ENCODE data around the gene CAMSAP2.
"Not testable (repeated sequence)": the region's sequence is repeated elsewhere in the genome, so short reads cannot be mapped to it uniquely, and the experiment has no call there.

Gene CAMSAP2

DNA sequence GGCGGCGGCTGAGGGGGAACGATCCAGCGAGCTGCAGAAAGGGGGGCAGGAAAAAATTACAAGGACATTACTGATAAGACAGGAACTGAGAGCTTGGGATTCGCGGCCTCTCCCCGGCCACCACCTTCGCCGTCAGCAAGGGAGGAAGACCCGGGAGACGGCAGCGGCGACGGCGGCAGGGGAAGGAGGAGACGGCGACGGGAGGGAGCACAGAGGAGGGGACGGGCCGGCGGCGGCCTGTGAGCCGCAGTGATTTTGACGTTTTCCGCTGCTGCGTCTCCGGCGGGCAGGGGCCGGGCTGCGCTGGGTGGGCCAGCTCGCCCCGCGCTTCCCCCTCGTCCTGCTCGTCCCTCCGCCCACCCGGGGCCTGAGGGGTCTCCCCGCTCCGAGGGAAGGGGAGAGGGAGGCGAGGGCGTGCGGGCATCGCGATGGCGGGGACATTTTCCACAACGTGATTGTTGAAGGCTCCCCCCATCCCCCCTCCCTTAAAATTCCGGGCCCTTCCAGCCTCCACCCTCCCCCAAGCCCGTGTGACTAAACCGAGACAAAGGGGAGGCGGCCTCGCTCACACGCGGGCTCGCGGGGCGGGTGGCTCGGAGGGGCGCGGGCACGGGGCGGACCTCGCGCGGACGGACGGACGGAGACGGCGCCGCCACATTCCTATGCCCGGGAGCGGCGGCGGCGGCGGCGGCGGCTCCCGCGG is 407 bp downstream of the CAMSAP2 start:
- peaks cover 3% of the 10 kb centered on the region for H3K4me1 ChIP-seq (ENCODE audit: control insufficient read depth, insufficient read depth, low read length)
- 0 to 1% methylated on average over 80 of the region's 80 CpGs for WGBS, 2 experiments
- no peaks in the 10 kb centered on the region for H3K9me3 ChIP-seq (ENCODE audit: control insufficient read depth, low read length)
- peak overlapping the region; percentile 93 for H3K4me3 ChIP-seq (ENCODE audit: insufficient read depth, low read depth, low read length)
- peak overlapping the region; percentile 97 for H3K27ac ChIP-seq (ENCODE audit: insufficient read depth, low read depth, low read length, poor library complexity, severe bottlenecking)
- H3K36me3 ChIP-seq (ENCODE audit: control insufficient read depth, insufficient read depth, low read length), result no peaks in the 10 kb centered on the region
- no peaks in the 10 kb centered on the region for H3K27me3 ChIP-seq (ENCODE audit: control insufficient read depth, insufficient read depth, low read length, poor library complexity, severe bottlenecking)

DNA sequence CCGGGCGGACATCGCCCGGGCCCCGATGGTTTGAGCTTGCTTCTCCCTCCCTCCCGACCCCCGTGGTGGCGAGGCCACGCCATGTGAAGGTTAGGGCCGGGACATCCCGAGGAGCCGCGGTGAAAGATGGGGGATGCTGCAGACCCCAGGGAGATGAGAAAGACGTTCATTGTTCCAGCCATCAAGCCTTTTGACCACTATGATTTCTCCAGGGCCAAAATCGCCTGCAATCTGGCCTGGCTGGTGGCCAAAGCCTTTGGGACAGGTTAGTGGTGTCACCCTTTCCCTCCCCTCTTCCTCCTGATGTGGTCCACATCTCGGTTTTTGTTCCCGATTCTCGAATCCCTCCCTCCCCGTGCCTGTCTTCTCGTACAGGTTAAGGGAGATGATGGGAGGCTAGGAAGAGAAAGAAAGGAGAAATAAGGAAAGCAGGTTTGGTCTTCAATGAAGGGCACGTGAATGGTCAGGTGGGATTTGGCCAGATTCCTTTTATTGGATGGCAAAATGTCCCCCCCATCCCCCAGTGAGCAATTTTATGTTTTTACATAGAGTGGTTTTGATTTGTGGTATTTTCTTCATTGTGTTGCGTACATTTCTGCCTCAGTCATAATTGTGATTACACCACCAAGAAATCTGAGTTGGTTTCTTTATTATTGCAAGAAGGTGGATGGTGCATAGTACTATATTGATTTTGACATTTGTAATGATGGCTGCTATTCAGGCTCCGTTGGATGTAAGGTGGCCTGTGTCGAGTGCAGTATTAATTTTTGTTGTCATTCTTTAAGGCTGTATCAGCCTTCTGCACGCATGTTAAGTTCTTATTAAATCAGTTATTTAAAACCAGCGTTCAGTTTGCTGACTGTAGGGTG is 1.2 kb downstream of the CAMSAP2 start:
- peaks cover 3% of the 10 kb centered on the region for H3K4me1 ChIP-seq (ENCODE audit: control insufficient read depth, insufficient read depth, low read length)
- 1 to 6% methylated on average over 21 to 26 of the region's 26 CpGs for WGBS, 2 experiments
- no peaks in the 10 kb centered on the region for H3K36me3 ChIP-seq (ENCODE audit: control insufficient read depth, insufficient read depth, low read length)
- peak overlapping the region; percentile 93 for H3K4me3 ChIP-seq (ENCODE audit: insufficient read depth, low read depth, low read length)
- H3K9me3 ChIP-seq (ENCODE audit: control insufficient read depth, low read length), result no peaks in the 10 kb centered on the region
- no peaks in the 10 kb centered on the region for H3K27me3 ChIP-seq (ENCODE audit: control insufficient read depth, insufficient read depth, low read length, poor library complexity, severe bottlenecking)
- H3K27ac ChIP-seq (ENCODE audit: insufficient read depth, low read depth, low read length, poor library complexity, severe bottlenecking), result peak overlapping the region; percentile 97

DNA sequence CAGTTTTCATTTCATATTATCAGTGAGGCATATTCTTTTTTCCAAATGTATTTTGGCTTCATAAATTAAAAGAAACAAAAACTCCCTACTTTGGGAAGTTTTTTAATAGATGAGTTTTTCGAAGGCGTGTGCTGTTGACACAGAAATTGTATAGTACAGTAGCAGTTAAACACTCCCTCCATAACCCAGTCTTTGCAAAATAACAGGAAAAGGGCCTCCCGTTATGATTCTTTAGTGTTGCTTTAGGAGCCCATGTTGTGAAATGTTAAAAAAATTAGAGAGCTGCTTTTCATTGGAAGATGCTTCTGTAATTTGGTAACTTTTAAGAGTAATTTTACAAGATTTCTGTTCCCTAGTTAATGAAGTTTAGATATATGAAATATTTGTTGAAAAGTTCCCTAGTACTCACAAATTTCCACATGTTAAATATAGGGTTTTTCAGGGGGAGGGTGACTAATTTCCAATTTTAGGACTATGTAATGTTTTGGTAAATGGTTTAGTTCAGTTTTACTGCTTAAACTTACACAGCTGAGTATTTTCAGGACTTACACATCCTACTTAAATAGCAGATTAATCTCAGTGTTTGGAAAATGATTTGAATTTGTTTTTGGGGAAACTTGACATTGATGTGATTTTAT is 2.0 kb downstream of the CAMSAP2 start:
- WGBS, 2 experiments, result 13 to 16% methylated on average over 1 of the region's 3 CpGs
- no peaks in the 10 kb centered on the region for H3K36me3 ChIP-seq (ENCODE audit: control insufficient read depth, insufficient read depth, low read length)
- no peak overlapping the region for H3K27ac ChIP-seq (ENCODE audit: insufficient read depth, low read depth, low read length, poor library complexity, severe bottlenecking)

DNA sequence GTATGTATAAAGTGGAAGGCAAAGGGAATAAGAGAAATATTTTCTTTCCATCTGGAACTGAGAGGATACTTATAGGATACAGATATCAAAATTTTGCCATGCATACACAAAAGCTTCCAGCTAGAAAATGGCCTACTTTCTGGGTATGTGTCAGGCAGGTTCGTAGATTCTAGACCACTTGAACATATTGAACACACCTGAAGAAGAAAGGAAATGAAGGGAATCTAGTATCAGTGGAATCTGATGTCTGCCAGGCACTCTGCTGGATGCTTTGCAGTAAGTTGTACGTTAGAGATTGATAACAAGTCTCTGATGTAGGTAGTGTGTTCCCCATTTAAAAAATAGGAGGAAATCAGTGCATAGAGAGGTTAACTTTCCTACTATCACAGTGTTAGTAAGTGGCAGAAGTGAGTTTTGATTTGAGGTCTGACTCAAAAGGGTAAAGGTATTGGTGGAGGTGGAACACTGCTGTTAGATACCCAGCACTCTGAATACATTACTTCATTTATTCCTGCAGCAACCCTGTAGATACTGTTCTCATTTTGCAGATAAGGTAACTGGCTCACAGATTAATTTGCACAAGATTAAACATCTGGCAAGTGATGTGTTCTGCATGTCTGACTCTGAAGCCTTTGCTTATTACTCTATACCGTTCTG is 3.0 kb downstream of the CAMSAP2 start:
- 61% methylated on average over 3 of the region's 3 CpGs for WGBS, 2 experiments
- Histone ChIP-seq H3K4me3 (ENCODE audit: insufficient read depth, low read depth, low read length) (peak overlapping the region; percentile 93), H3K27me3 (ENCODE audit: control insufficient read depth, insufficient read depth, low read length, poor library complexity, severe bottlenecking) (no peaks in the 10 kb centered on the region), H3K27ac (ENCODE audit: insufficient read depth, low read depth, low read length, poor library complexity, severe bottlenecking) (no peak overlapping the region), H3K9me3 (ENCODE audit: control insufficient read depth, low read length) (no peaks in the 10 kb centered on the region), H3K4me1 (ENCODE audit: control insufficient read depth, insufficient read depth, low read length) (peaks cover 3% of the 10 kb centered on the region), H3K36me3 (ENCODE audit: control insufficient read depth, insufficient read depth, low read length) (no peaks in the 10 kb centered on the region)

More for the DNA sequence above, 2.0 kb downstream of the CAMSAP2 start:
- Histone ChIP-seq H3K9me3 (ENCODE audit: control insufficient read depth, low read length) (no peaks in the 10 kb centered on the region), H3K4me1 (ENCODE audit: control insufficient read depth, insufficient read depth, low read length) (peaks cover 3% of the 10 kb centered on the region), H3K4me3 (ENCODE audit: insufficient read depth, low read depth, low read length) (peak overlapping the region; percentile 93), H3K27me3 (ENCODE audit: control insufficient read depth, insufficient read depth, low read length, poor library complexity, severe bottlenecking) (no peaks in the 10 kb centered on the region)

DNA sequence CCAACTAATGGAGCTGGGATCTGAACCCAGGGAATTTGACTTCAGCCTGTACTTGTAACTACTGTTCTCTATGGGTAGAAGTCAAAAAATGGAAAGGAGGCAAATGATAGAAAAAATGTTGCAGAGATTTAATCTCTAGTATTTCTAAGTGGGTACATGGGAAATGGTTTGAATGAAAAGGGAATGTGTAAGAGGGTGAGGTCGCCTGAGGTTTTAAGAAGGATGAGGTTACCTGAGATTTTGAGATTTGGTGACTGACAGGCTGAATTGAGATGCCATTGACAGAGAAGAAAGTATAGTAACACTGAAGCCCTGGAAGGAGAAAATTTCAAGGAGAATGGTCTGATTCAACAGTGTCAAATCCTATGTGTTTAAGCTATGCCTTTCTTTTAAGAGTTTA is 5.5 kb downstream of the CAMSAP2 start:
- no peak overlapping the region for H3K27ac ChIP-seq (ENCODE audit: insufficient read depth, low read depth, low read length, poor library complexity, severe bottlenecking)
- no peaks in the 10 kb centered on the region for H3K27me3 ChIP-seq (ENCODE audit: control insufficient read depth, insufficient read depth, low read length, poor library complexity, severe bottlenecking)
- WGBS, 2 experiments, result 88% methylated on average over 1 of the region's 1 CpG
- H3K9me3 ChIP-seq (ENCODE audit: control insufficient read depth, low read length), result no peaks in the 10 kb centered on the region
- no peak overlapping the region for H3K4me3 ChIP-seq (ENCODE audit: insufficient read depth, low read depth, low read length)
- H3K36me3 ChIP-seq (ENCODE audit: control insufficient read depth, insufficient read depth, low read length), result no peaks in the 10 kb centered on the region
- H3K4me1 ChIP-seq (ENCODE audit: control insufficient read depth, insufficient read depth, low read length), result peaks cover 4% of the 10 kb centered on the region

DNA sequence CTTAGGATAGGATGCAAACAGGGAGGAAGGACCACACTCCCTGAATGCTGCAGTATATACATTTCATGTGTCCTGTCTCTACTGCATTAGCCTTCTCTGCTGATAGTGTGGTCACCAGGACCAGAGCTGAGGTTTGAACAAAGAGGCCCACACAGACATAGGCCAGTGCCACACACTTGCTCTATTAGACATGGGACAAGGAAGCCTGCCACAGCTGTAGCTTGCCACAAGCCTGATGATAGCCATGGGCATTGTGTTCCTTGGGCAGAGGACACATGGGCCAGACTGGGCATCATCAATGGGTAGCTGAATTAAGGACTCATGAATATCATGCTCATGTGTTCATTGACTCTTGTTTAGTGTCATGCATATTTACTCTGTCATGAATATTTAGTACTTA is 10.4 kb downstream of the CAMSAP2 start:
- H3K36me3 ChIP-seq (ENCODE audit: control insufficient read depth, insufficient read depth, low read length), result no peaks in the 10 kb centered on the region
- no peaks in the 10 kb centered on the region for H3K27me3 ChIP-seq (ENCODE audit: control insufficient read depth, insufficient read depth, low read length, poor library complexity, severe bottlenecking)
- H3K4me1 ChIP-seq (ENCODE audit: control insufficient read depth, insufficient read depth, low read length), result peaks cover 3% of the 10 kb centered on the region
- H3K9me3 ChIP-seq (ENCODE audit: control insufficient read depth, low read length), result no peaks in the 10 kb centered on the region
- no peak overlapping the region for H3K4me3 ChIP-seq (ENCODE audit: insufficient read depth, low read depth, low read length)
- no peak overlapping the region for H3K27ac ChIP-seq (ENCODE audit: insufficient read depth, low read depth, low read length, poor library complexity, severe bottlenecking)

DNA sequence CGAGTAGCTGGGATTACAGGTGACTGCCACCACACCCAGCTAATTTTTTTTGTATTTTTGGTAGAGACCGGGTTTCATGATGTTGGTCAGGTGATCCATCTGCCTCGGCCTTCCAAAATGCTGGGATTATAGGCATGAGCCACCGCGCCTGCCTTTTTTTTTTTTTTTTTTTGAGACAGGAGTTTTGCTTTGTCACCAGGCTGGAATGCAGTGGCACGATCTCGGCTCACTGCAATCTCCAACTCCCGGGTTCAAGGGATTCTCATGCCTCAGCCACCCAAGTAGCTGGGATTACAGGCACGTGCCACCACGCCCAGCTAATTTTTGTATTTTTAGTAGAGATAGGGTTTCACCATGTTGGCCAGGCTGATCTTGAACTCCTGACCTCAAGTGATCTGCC is 12.1 kb downstream of the CAMSAP2 start:
- WGBS, 2 experiments, result 90 to 95% methylated on average over 10 of the region's 10 CpGs
- not testable (repeated sequence) for H3K27me3 ChIP-seq (ENCODE audit: control insufficient read depth, insufficient read depth, low read length, poor library complexity, severe bottlenecking); H3K36me3 ChIP-seq (ENCODE audit: control insufficient read depth, insufficient read depth, low read length); H3K4me1 ChIP-seq (ENCODE audit: control insufficient read depth, insufficient read depth, low read length); H3K4me3 ChIP-seq (ENCODE audit: insufficient read depth, low read depth, low read length); H3K9me3 ChIP-seq (ENCODE audit: control insufficient read depth, low read length); H3K27ac ChIP-seq (ENCODE audit: insufficient read depth, low read depth, low read length, poor library complexity, severe bottlenecking)

DNA sequence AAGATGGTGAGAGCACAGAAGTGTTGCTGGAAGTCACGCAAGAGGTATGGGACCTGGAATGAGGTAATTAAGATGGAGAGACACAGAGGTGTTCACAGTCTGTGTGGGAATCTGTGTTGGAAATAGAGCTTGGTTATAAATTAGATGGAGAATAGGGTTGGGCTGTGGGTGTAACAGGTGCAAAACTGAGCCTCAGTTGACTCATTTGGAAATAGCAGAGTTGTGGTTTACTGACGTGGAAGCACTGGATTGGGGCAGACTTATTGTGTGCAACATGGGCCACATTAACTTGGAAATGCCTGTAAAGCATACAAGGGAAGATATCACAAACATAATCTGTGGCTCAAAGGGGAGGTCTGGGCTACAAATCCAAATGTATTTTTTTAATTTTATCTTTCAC is 13.0 kb downstream of the CAMSAP2 start:
- H3K27me3 ChIP-seq (ENCODE audit: control insufficient read depth, insufficient read depth, low read length, poor library complexity, severe bottlenecking), result no peaks in the 10 kb centered on the region
- peaks cover 3% of the 10 kb centered on the region for H3K4me1 ChIP-seq (ENCODE audit: control insufficient read depth, insufficient read depth, low read length)
- H3K9me3 ChIP-seq (ENCODE audit: control insufficient read depth, low read length), result no peaks in the 10 kb centered on the region
- 95 to 97% methylated on average over 2 of the region's 2 CpGs for WGBS, 2 experiments
- H3K36me3 ChIP-seq (ENCODE audit: control insufficient read depth, insufficient read depth, low read length), result no peaks in the 10 kb centered on the region
- no peak overlapping the region for H3K27ac ChIP-seq (ENCODE audit: insufficient read depth, low read depth, low read length, poor library complexity, severe bottlenecking)
- H3K4me3 ChIP-seq (ENCODE audit: insufficient read depth, low read depth, low read length), result no peak overlapping the region

DNA sequence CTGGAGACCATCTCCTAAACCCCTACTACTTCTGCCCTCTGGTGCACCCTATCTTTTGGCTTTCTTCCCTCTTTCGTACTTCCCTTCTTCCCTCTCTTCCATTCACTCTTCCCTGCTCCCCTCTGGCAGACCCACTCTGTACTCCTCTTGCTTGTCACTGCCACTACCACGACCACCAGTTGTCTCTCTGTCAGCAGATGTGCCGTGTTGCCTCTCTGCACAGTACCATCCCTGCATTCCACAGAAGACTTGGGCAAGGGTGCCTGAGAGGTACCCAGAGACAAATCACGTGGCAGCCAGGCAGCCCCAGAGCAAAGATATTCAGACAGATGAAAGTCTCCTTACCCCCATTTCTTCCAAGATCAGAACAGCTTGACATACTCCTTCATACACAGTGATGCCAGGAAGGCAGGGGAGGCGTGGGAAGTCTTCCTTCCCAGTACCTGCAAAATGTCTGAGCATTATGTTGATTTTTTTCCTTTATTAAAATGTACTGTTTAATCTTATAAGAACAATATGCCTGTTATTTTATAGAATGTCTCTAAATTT is 15.0 kb downstream of the CAMSAP2 start:
- H3K36me3 ChIP-seq (ENCODE audit: control insufficient read depth, insufficient read depth, low read length), result no peaks in the 10 kb centered on the region
- H3K27ac ChIP-seq (ENCODE audit: insufficient read depth, low read depth, low read length, poor library complexity, severe bottlenecking), result no peak overlapping the region
- 92 to 95% methylated on average over 4 to 5 of the region's 5 CpGs for WGBS, 2 experiments
- H3K27me3 ChIP-seq (ENCODE audit: control insufficient read depth, insufficient read depth, low read length, poor library complexity, severe bottlenecking), result no peaks in the 10 kb centered on the region
- H3K4me1 ChIP-seq (ENCODE audit: control insufficient read depth, insufficient read depth, low read length), result peaks cover 3% of the 10 kb centered on the region
- H3K4me3 ChIP-seq (ENCODE audit: insufficient read depth, low read depth, low read length), result no peak overlapping the region
- H3K9me3 ChIP-seq (ENCODE audit: control insufficient read depth, low read length), result no peaks in the 10 kb centered on the region
